ENCODE measurements around the gene STARD10. TPM values are rescaled to one million over a fixed set of nuclear protein-coding genes. Genes with fewer than 3 reads are reported as not detected.
A peak's percentile ranks its signal among the peaks of the same experiment; 100 is the strongest.

STARD10 gene
- total and polyA plus RNA-seq, 2 experiments from 2014 or later: 16.6 to 20.5 TPM

GRCh38 chr11:72712168-72712751, 81.6 kb downstream of the STARD10 start:
- no peaks in the 10 kb centered on the region for H3F3A ChIP-seq (replicated peaks; ENCODE audit: low read depth)
- H3K4me3 ChIP-seq: no peak overlapping the region
- no peaks in the 10 kb centered on the region for H3K9me2 ChIP-seq (ENCODE audit: insufficient read depth)
- no peak for TF ChIP-seq ZNF331 (CRISPR knock-in tag; IDR thresholded peaks at IDR 0.05; ENCODE audit: low read depth)
- no peak for TF ChIP-seq JUNB (IDR thresholded peaks at IDR 0.05; ENCODE audit: unreplicated experiment)
- no peak for TF ChIP-seq ETS1 (IDR thresholded peaks at IDR 0.05)
- no peak for TF ChIP-seq CTCF (conservative IDR thresholded peaks at IDR 0.05; ENCODE audit: low read depth in 2 of 2)
- TF ChIP-seq ZNF462 (CRISPR knock-in tag; IDR thresholded peaks at IDR 0.05): no peak
- no peak for TF ChIP-seq STAT1 (IDR thresholded peaks at IDR 0.05; ENCODE audit: unreplicated experiment)
- TF ChIP-seq CREB1 (CRISPR knock-in tag; IDR thresholded peaks at IDR 0.05; ENCODE audit: low read depth): no peak
- TF ChIP-seq NANOG (IDR thresholded peaks at IDR 0.05; ENCODE audit: borderline replicate concordance): no peak
- TF ChIP-seq REST (IDR thresholded peaks at IDR 0.05; ENCODE audit: unreplicated experiment): no peak
- TF ChIP-seq EZH2 (IDR thresholded peaks at IDR 0.05; ENCODE audit: low read depth, unreplicated experiment): no peak
- no peak for TF ChIP-seq EZH2phosphoT487 (IDR thresholded peaks at IDR 0.05; ENCODE audit: unreplicated experiment)
- no peak for TF ChIP-seq ZNF114 (CRISPR knock-in tag; IDR thresholded peaks at IDR 0.05)
- no peak for TF ChIP-seq POLR2AphosphoS5 (IDR thresholded peaks at IDR 0.05; ENCODE audit: low read depth)
- peak; percentile 11; the same call in 2 of the 3 replicates for ATAC-seq
- H3K36me3 ChIP-seq (ENCODE audit: insufficient read depth): no peaks in the 10 kb centered on the region; the same call in 1 of the 2 replicates
- Mint-ChIP-seq H3K9me3 (no peaks in the 10 kb centered on the region; the same call in 2 of the 3 replicates), H3K27me3 (ENCODE audit: insufficient read depth, low read depth, poor library complexity) (peaks cover 8% of the 10 kb centered on the region), H3K36me3 (ENCODE audit: low read depth) (peaks cover 22% of the 10 kb centered on the region), H3K27ac (peak overlapping the region; percentile 31; the same call in 1 of the 2 replicates), H3K4me1 (peaks cover 25% of the 10 kb centered on the region), H3K4me3 (no peak overlapping the region)
- no peak overlapping the region for H3K27ac ChIP-seq (ENCODE audit: low read depth)
- no peak overlapping the region for H3K4me2 ChIP-seq
- no peaks in the 10 kb centered on the region for H3K27me3 ChIP-seq (ENCODE audit: insufficient read depth)
- peaks cover 4% of the 10 kb centered on the region; the same call in 1 of the 2 replicates for H3K79me2 ChIP-seq (replicated peaks; ENCODE audit: insufficient read depth)
- no peak for DNase-seq (ENCODE audit: low spot score)
- no peak overlapping the region for H2AFZ ChIP-seq
- no peaks in the 10 kb centered on the region for H3K4me1 ChIP-seq (ENCODE audit: insufficient read depth)
- H4K20me1 ChIP-seq (replicated peaks; ENCODE audit: insufficient read depth): peaks cover 26% of the 10 kb centered on the region

Measured in GM23338 (cell line).